NCI-H2196 (cell line): ENCODE measurements around the gene ZCCHC2.

Experiments used
- DNase-seq: peaks from one replicate; lab custom pipeline; 2025; ENCODE audit not compliant: unreplicated experiment; lab: John Stamatoyannopoulos, UW

The ZCCHC2 gene

GRCh38 chr18:62607302-62607701 lies 84.5 kb downstream of the ZCCHC2 start:
- no peak for DNase-seq

GRCh38 chr18:62607708-62608428 lies 85.0 kb downstream of the ZCCHC2 start:
- no peak for DNase-seq

GRCh38 chr18:62609764-62610163 lies 86.9 kb downstream of the ZCCHC2 start:
- no peak for DNase-seq

- DNase-seq, result no peak
These were observed 87.5 kb downstream of the ZCCHC2 start for GRCh38 chr18:62610351-62610700.

DNA sequence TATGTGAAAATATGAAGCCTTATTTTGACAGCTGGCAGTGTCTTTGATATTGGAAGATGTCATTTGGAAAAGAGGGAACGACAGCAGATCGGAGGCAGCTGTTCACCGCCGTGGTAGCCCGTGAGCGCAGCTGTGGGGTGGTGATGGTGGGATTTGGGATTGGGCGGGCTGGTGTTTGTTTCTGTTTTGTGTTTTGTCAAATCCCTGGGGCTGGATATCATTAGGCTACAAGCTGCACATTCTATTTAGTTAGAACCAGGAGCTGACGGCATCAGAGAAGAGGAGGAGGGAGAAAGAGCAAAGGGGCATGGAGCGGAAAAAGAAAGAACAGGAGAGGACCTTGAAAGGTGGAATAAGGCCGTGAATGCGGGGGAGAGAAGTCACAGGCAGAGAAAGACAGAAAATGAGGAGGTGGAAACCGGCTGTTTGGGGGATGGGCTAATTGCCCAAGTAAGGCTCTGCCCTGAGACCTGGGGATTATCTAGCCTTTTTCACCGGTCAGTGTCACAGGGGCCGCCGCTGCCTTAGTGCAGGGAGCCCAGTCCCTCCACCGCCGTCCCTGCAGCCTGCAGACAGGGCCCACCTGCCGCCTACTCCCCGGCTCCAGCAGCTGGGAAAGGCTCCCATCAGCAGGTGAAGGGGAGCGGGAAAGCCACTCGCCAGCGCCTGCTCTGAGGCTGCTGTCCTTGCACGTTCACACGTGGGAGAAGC lies 88.0 kb downstream of the ZCCHC2 start:
- no peak for DNase-seq

- DNase-seq, result no peak
These were observed 88.8 kb downstream of the ZCCHC2 start for GRCh38 chr18:62611453-62612288.

- no peak for DNase-seq
These were observed 89.4 kb downstream of the ZCCHC2 start for GRCh38 chr18:62612289-62612645.

DNA sequence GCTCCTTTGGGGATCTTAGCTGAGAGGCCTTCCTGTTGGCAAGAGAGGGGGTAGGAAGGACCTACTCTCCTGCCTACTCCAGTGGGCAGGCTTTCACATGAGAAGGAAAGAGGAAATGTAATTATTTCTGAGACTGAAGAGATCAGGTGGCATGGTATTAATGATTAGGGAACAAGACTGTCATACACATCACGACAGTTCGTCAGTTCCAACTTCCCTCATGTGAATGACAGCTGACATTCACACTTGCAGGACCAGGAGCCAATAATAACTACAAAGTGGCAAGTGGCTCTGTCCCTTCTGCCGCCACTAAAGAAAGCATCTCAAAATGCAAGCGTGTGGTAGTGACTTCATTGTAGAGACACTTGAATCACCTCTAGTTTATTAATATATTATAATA lies 90.0 kb downstream of the ZCCHC2 start:
- DNase-seq, result no peak

DNA sequence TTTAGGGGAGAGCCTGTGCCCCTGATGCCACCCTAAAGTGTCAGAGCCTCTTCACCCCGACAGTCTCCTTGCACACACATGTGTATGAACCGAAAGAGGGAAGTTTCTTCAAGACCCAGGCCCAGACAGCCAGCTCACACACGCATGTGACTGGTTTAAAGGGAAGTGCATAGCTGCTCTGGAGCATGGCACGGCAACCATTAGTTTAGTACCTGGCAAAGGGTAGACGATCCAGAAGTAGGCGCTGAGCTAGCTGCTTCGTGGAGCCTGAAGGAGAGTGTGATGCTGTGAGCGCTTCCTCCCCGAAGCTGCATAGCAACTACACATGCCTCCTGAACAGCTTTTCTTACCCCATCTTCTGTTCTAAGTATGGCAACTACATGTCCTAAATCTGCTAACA lies 91.7 kb downstream of the ZCCHC2 start:
- no peak for DNase-seq

GRCh38 chr18:62616331-62616805 lies 93.5 kb downstream of the ZCCHC2 start:
- DNase-seq, result no peak

DNA sequence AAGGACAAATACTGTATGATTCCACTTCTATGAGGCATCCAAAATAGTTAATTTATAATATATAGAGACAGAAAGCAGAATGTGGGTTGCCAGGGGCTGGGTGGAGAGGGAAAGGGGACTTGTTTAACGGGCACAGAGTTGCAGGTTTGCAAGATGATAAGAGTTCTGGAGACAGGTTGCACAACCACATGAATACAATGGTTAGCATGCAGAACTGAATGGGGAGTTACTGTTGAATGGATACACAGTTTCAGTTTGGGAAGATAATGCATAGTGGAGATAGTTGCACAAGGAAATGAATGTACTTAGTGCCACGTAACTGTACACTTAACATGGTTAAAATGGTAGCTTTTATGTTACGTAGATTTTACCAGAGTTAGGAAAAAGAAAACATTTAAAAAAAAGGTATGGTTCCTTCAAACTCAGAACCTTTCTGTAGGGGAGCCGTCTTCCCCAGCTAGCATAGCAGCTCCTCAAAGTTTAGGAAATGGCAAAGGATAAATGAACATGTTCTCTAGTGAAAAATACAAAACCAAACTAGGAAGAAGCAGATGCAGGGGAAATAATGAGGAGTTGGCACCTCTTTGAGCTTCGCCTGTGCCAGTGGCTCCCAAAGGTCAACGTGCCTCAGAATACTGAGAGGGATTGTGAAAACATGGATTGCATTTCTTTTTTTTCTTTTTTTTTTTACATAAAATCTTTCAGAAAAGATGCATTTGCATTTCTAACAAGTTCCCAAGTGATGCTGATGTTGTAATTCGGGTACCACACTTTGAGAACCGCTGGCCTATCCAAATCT lies 95.2 kb downstream of the ZCCHC2 start:
- no peak for DNase-seq

DNA sequence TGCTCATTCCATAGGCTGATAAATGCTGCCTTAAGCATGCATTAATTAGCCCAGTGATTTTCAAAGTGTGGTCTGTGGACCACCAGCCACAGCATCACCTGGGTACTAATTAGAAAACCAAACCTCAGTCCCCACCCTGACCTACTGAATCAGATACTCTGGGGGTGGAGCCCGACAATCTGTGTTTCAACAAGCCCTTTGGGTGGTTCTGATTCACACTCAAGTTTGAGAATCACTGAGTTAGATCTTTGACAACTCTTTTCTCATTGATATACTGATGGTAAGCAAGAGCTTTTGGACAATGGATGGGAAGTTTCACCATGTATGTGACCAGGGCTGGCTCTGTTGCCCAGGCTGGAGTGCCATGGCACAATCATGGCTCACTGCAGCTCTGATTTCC lies 95.9 kb downstream of the ZCCHC2 start:
- DNase-seq, result no peak

GRCh38 chr18:62621546-62621945 lies 98.7 kb downstream of the ZCCHC2 start:
- no peak for DNase-seq

GRCh38 chr18:62625019-62625418 lies 102.2 kb downstream of the ZCCHC2 start:
- DNase-seq, result no peak
